ENCODE results near the gene IQCB1. TPM values are rescaled to one million over a fixed set of nuclear protein-coding genes. Genes with fewer than 3 reads are reported as not detected.
"Not testable (repeated sequence)": the region's sequence is repeated elsewhere in the genome, so short reads cannot be mapped to it uniquely, and the experiment has no call there.

IQCB1 gene
- total RNA-seq, 1 donor from 2014 or later, result 8.5 TPM

GRCh38 chr3:121870717-121871116 is 35.9 kb upstream of the IQCB1 start:
- no peak for DNase-seq
- Mint-ChIP-seq H3K4me3 (ENCODE audit: unreplicated experiment) (no peak overlapping the region), H3K27ac (ENCODE audit: unreplicated experiment) (no peak overlapping the region), H3K4me1 (ENCODE audit: low read depth, unreplicated experiment) (no peaks in the 10 kb centered on the region), H3K27me3 (ENCODE audit: unreplicated experiment) (no peaks in the 10 kb centered on the region), H3K36me3 (ENCODE audit: unreplicated experiment) (no peaks in the 10 kb centered on the region), H3K9me3 (ENCODE audit: unreplicated experiment) (peaks cover 2% of the 10 kb centered on the region)
- no peak for TF ChIP-seq CTCF (IDR thresholded peaks at IDR 0.05; ENCODE audit: partially characterized antibody, unreplicated experiment)

- Mint-ChIP-seq H3K4me1 (ENCODE audit: low read depth, unreplicated experiment) (no peaks in the 10 kb centered on the region), H3K4me3 (ENCODE audit: unreplicated experiment) (no peak overlapping the region), H3K36me3 (ENCODE audit: unreplicated experiment) (no peaks in the 10 kb centered on the region), H3K9me3 (ENCODE audit: unreplicated experiment) (peaks cover 2% of the 10 kb centered on the region), H3K27me3 (ENCODE audit: unreplicated experiment) (peaks cover 1% of the 10 kb centered on the region), H3K27ac (ENCODE audit: unreplicated experiment) (no peak overlapping the region)
- no peak for TF ChIP-seq CTCF (IDR thresholded peaks at IDR 0.05; ENCODE audit: partially characterized antibody, unreplicated experiment)
- no peak for DNase-seq
Measured at GRCh38 chr3:121869736-121870135, 34.9 kb upstream of the IQCB1 start.

GRCh38 chr3:121863801-121864200 is 28.9 kb upstream of the IQCB1 start:
- no peak for TF ChIP-seq CTCF (IDR thresholded peaks at IDR 0.05; ENCODE audit: partially characterized antibody, unreplicated experiment)
- Mint-ChIP-seq H3K4me1 (ENCODE audit: low read depth, unreplicated experiment) (no peaks in the 10 kb centered on the region), H3K27ac (ENCODE audit: unreplicated experiment) (no peak overlapping the region), H3K9me3 (ENCODE audit: unreplicated experiment) (peaks cover 5% of the 10 kb centered on the region), H3K4me3 (ENCODE audit: unreplicated experiment) (no peak overlapping the region), H3K36me3 (ENCODE audit: unreplicated experiment) (peaks cover 7% of the 10 kb centered on the region), H3K27me3 (ENCODE audit: unreplicated experiment) (peaks cover 1% of the 10 kb centered on the region)
- DNase-seq, result no peak

GRCh38 chr3:121863247-121863646 is 28.4 kb upstream of the IQCB1 start:
- DNase-seq; H3K27ac Mint-ChIP-seq (ENCODE audit: unreplicated experiment); H3K27me3 Mint-ChIP-seq (ENCODE audit: unreplicated experiment); H3K4me1 Mint-ChIP-seq (ENCODE audit: low read depth, unreplicated experiment); H3K36me3 Mint-ChIP-seq (ENCODE audit: unreplicated experiment); H3K4me3 Mint-ChIP-seq (ENCODE audit: unreplicated experiment); H3K9me3 Mint-ChIP-seq (ENCODE audit: unreplicated experiment): not testable (repeated sequence)

GRCh38 chr3:121857778-121858177 is 22.9 kb upstream of the IQCB1 start:
- not testable (repeated sequence) for H3K4me3 Mint-ChIP-seq (ENCODE audit: unreplicated experiment); H3K27ac Mint-ChIP-seq (ENCODE audit: unreplicated experiment); H3K9me3 Mint-ChIP-seq (ENCODE audit: unreplicated experiment); DNase-seq; H3K27me3 Mint-ChIP-seq (ENCODE audit: unreplicated experiment); H3K36me3 Mint-ChIP-seq (ENCODE audit: unreplicated experiment); H3K4me1 Mint-ChIP-seq (ENCODE audit: low read depth, unreplicated experiment)

GRCh38 chr3:121855555-121855954 is 20.7 kb upstream of the IQCB1 start:
- Mint-ChIP-seq H3K27ac (ENCODE audit: unreplicated experiment) (no peak overlapping the region), H3K4me3 (ENCODE audit: unreplicated experiment) (no peak overlapping the region), H3K9me3 (ENCODE audit: unreplicated experiment) (no peaks in the 10 kb centered on the region), H3K27me3 (ENCODE audit: unreplicated experiment) (no peaks in the 10 kb centered on the region), H3K36me3 (ENCODE audit: unreplicated experiment) (no peaks in the 10 kb centered on the region), H3K4me1 (ENCODE audit: low read depth, unreplicated experiment) (no peaks in the 10 kb centered on the region)
- no peak for TF ChIP-seq CTCF (IDR thresholded peaks at IDR 0.05; ENCODE audit: partially characterized antibody, unreplicated experiment)
- DNase-seq, result no peak

All from glutamatergic neuron (in vitro differentiated cells).